Measurements from ENCODE around the gene TAS2R46.

TAS2R46 gene

GRCh38 chr12:11031307-11031706, 30.8 kb downstream of the TAS2R46 start, which contains the start of gene TAS2R31:
TAS2R31 (minus strand) TSS chr12:11031407; CDS start chr12:11031335, 72 bp downstream.
- DNase-seq: no peak

DNA sequence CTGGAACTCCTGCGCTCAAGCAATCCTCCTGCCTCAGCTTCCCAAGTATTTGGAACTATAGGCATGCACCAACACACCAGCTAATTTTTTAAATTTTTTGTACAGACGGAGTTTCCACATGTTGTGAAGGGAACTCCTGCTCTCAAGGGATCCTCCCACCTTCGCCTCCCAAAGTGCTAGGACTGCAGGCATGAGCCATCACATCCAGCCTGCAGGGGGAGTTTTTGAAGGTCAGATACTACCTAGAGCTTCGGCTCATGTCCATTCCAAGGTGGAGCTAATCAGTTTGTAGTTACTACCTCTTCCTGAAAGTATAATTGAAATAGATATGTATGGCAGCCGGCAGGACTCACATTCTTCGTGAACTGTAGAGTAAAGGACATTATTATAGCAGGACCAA, 36.0 kb downstream of the TAS2R46 start:
- no peak for DNase-seq

DNA sequence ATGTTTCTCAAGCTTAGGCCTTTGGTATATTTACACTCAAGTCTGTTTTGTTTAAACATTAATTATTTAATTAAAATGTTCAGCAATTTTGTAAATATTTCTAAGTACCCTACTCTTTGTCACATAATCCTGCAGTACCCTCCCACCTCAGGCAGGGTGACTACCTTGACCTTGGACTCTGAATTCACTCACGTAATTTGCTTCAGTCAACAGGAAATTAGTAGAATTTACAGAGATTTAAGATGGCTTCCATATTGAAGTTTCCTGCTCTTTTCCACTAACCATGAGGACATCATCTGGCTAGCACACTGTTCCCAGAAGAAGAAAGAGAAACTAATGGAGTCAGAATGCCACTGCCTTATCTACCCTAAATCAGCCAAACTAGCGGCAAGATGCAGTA, 38.7 kb downstream of the TAS2R46 start:
- DNase-seq: no peak

GRCh38 chr12:11022520-11022919, 39.6 kb downstream of the TAS2R46 start, which contains the start of gene TAS2R19:
TAS2R19 (minus strand) TSS chr12:11022620; CDS start chr12:11022571, 49 bp downstream.
- DNase-seq: no peak

DNA sequence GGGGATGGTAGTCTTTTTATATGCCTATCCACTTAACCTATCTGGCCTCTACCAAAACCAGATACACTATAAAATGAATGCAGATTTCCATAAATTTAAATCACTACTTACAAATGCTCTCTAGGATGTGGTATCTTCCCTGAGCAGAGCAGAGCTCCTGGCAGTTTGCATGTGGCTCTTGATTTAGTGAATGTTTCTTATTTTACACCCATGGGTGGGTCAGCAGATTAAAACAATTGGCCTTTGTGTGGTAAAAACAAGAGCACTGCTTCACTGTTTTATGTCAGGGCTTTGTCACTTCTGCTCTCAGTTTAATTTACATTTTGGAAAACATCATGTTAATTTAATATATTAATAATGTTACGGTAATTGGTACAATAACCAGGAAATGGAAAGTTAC, 45.2 kb downstream of the TAS2R46 start:
- DNase-seq: no peak

DNA sequence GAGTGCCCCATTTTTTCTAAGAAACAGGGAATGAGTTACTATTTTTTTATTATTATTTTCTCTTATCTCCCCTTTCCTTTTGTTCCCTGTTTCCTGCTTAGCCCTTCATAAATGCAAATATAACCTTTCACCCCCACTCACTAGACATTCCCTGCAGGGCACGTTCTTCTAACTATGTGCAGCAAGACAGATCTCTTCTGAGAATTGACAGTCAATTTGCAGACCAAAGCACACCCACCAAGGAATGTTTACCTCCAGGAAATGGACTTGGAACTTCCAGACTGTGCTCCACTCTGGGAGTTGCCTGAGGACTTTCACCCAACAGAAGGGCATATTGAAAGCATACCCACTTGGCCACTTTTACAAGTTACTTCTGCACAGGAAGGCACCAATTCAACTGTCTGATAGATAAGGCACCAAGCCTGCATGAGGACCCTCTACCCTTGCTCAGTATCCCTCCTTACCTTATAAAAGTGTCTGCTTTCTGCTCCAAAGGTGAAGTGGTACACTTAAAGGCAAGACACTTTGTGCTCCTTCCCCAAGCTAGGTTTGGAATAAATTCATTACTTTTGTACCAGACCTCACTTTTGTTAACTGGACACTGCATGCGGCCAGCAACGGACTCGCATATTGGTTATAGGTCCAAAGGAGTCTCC, 46.2 kb downstream of the TAS2R46 start:
- DNase-seq: no peak

GRCh38 chr12:11014234-11014633, 47.9 kb downstream of the TAS2R46 start:
- no peak for DNase-seq

Measured in NCI-H2081 treated with DMSO at 0.1 percent for 48 hours (cell line).